DLD1 (cell line): ENCODE data around the gene PHACTR3.
"Not testable (repeated sequence)": the region's sequence is repeated elsewhere in the genome, so short reads cannot be mapped to it uniquely, and the experiment has no call there.

ENCODE experiments used
- in situ Hi-C: cut with HindIII; loops from 2 replicates; pipeline ENCODE4 v1.10.0; 2017; ENCODE audit warnings: low sequenced_read_pairs

PHACTR3 gene

GRCh38 chr20:59836767-59837166 lies 232.4 kb downstream of the PHACTR3 start:
- in situ Hi-C loops: no loop called here

GRCh38 chr20:59837623-59838394 lies 233.5 kb downstream of the PHACTR3 start:
- in situ Hi-C loops: no loop called here

- in situ Hi-C loops: no loop called here
Measured at GRCh38 chr20:59839400-59839799, 235.1 kb downstream of the PHACTR3 start.

- in situ Hi-C loops: no loop called here
Measured at GRCh38 chr20:59845472-59845871, 241.1 kb downstream of the PHACTR3 start.

- in situ Hi-C loops: no loop called here
Measured at GRCh38 chr20:59848182-59848581, 243.8 kb downstream of the PHACTR3 start.

GRCh38 chr20:59850018-59850641 lies 245.8 kb downstream of the PHACTR3 start:
- in situ Hi-C loops: no loop called here

- in situ Hi-C loops: not testable (repeated sequence)
Measured at GRCh38 chr20:59856526-59856925, 252.2 kb downstream of the PHACTR3 start.

GRCh38 chr20:59856941-59857340 lies 252.6 kb downstream of the PHACTR3 start:
- in situ Hi-C loops: not testable (repeated sequence)

- in situ Hi-C loops: no loop called here
Measured at GRCh38 chr20:59857966-59858365, 253.6 kb downstream of the PHACTR3 start.

GRCh38 chr20:59858425-59858824 lies 254.1 kb downstream of the PHACTR3 start:
- in situ Hi-C loops: no loop called here

- in situ Hi-C loops: no loop called here
Measured at GRCh38 chr20:59861401-59861800, 257.1 kb downstream of the PHACTR3 start.

GRCh38 chr20:59863058-59863457 lies 258.7 kb downstream of the PHACTR3 start:
- in situ Hi-C loops: no loop called here

- in situ Hi-C loops: no loop called here
Measured at GRCh38 chr20:59864726-59865125, 260.4 kb downstream of the PHACTR3 start.

GRCh38 chr20:59866338-59866737 lies 262.0 kb downstream of the PHACTR3 start:
- in situ Hi-C loops: no loop called here

GRCh38 chr20:59871096-59871495 lies 266.8 kb downstream of the PHACTR3 start:
- in situ Hi-C loops: no loop called here

GRCh38 chr20:59873409-59873808 lies 269.1 kb downstream of the PHACTR3 start:
- in situ Hi-C loops: no loop called here

GRCh38 chr20:59880198-59880597 lies 275.9 kb downstream of the PHACTR3 start:
- in situ Hi-C loops: no loop called here

- in situ Hi-C loops: no loop called here
Measured at GRCh38 chr20:59884494-59884893, 280.2 kb downstream of the PHACTR3 start.

- in situ Hi-C loops: no loop called here
Measured at GRCh38 chr20:59888050-59888449, 283.7 kb downstream of the PHACTR3 start.

GRCh38 chr20:59890035-59890434 lies 285.7 kb downstream of the PHACTR3 start:
- in situ Hi-C loops: not testable (repeated sequence)

GRCh38 chr20:59891581-59891980 lies 287.2 kb downstream of the PHACTR3 start:
- in situ Hi-C loops: no loop called here

- in situ Hi-C loops: no loop called here
Measured at GRCh38 chr20:59895908-59896307, 291.6 kb downstream of the PHACTR3 start.
